GM10248 (cell line): ENCODE data around the gene CALML6.

ENCODE experiments used
- CTCF ChIA-PET: fragments of 300-600 bp; sonication (Branson Sonifier 250); formaldehyde crosslinking; extraction: SDS; loops from one replicate; lab custom pipeline; 2021; ENCODE audit warnings: antibody characterized with exemption; lab: Yijun Ruan, JAX
- POLR2A ChIA-PET: fragments of 350-650 bp; sonication (Branson Sonifier 250); formaldehyde crosslinking; extraction: SDS; loops from one replicate; lab custom pipeline; 2020; ENCODE audit warnings: antibody characterized with exemption; lab: Yijun Ruan, JAX
- DNase-seq: peaks from one replicate; pipeline ENCODE4 v3.0.0; 2012; ENCODE audit errors: extremely low spot score
- TF ChIP-seq, protein P1 (sequence below): IDR thresholded peaks from 2 replicates; pipeline ENCODE4 v1.5.1; 2012; ENCODE audit warnings: mild to moderate bottlenecking, low read depth; ENCODE audit errors: extremely low read depth, missing control alignments, control extremely low read depth

The CALML6 gene

DNA sequence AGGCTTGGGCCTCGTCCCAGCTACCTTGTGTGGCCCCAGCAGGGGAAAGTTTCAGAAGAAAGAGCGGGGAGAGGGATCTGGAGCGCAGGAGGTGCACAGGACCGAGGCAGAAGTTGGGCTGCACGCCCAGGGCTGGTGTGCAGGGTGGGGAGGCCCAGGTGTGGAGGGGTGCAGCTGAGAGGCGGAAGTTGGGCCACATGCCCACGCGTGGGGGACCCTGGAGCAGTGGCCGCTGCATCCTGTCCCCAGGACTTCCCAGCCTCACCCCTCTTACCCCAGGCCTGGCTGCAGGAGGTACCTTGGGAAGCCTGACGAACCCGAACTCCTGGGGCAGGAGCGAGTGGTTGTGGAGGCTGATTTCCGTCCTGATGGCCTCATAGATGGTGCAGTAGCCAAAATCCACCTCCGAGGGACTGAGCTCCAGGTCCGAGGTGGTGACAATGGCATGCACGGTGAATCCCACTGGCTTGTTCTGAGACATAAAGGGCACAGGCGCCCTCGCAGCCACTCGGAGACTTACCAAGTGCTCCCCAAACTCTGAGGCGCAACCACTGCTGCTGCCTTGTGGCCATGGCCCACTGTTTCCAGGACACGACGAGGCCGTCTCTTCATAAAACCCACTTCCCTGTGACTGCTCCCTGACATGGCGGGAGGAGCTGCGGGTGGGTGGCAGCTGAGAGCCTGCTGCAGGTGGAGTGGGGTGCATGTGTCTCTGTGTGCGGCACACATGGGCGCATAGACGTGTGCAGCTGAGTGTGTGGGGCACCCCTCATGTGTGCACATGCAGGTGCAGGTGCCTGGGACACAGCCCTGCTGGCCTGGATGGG is 24.4 kb downstream of the CALML6 start:
- TF ChIP-seq, protein P1, sequence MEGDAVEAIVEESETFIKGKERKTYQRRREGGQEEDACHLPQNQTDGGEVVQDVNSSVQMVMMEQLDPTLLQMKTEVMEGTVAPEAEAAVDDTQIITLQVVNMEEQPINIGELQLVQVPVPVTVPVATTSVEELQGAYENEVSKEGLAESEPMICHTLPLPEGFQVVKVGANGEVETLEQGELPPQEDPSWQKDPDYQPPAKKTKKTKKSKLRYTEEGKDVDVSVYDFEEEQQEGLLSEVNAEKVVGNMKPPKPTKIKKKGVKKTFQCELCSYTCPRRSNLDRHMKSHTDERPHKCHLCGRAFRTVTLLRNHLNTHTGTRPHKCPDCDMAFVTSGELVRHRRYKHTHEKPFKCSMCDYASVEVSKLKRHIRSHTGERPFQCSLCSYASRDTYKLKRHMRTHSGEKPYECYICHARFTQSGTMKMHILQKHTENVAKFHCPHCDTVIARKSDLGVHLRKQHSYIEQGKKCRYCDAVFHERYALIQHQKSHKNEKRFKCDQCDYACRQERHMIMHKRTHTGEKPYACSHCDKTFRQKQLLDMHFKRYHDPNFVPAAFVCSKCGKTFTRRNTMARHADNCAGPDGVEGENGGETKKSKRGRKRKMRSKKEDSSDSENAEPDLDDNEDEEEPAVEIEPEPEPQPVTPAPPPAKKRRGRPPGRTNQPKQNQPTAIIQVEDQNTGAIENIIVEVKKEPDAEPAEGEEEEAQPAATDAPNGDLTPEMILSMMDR = no peak
- CTCF ChIA-PET = no interaction called here
- POLR2A ChIA-PET = no interaction called here
- no peak for DNase-seq

DNA sequence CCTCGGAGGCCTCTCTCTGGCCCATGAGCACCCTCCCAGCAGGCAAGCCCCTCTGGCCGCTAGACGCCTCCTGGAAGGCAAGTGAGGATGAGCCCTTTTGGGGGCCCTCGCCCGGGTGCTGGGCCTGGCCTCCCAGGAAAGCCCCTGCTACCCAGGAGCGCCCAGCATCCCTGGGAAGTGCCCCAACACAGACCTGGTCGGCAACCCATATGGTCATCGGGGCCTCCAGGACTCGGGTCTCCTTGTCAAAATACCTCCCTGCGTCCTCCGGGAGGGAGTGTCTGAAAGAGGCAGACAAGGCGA is 25.0 kb downstream of the CALML6 start:
- ChIA-PET CTCF (interaction anchor here (1.5 kb wide), 1 partner anchor 10 kb away, joined by 5 read pairs; no protein-coding TSS in a partner anchor), POLR2A (no interaction called here)
- no peak for DNase-seq
- TF ChIP-seq, protein P1 = no peak

DNA sequence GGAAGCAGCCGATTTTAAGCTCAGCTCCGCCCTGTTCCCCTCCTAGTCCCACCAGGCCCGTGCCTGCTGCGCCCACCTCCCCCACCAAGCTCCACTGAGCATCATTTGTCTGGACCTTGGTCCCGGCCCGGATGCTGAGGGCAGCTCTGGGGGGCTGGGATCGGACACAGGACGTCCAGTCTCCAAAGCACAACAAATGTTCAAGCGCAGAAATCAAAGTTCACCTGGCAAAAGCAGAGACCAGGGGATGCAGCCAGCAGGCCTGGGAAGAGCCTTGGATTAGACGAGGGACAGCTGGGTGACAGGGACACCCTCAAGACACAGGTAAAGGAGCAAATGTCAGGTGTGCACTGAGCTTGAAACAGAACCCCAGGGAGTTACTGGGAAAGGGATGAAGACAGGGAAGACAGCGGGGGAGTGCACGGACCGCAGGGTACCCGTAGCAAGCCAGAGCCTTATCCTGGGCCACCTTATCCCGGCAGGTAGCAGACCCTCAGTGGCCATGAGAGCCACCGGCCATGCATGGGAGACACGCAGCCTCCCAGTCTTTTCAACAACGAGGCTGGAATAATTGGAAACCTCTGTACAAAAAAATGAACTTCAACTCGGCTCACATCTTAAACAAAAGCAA is 26.3 kb downstream of the CALML6 start:
- ChIA-PET POLR2A (no interaction called here), CTCF (interaction anchor here (0.6 to 1.5 kb wide), 5 partner anchors 8 to 440 kb away, joined by 3 to 7 read pairs (median 5); no protein-coding TSS in a partner anchor)
- DNase-seq = no peak
- TF ChIP-seq, protein P1 = no peak

GRCh38 chr1:1941868-1942752 is 27.1 kb downstream of the CALML6 start:
- DNase-seq = no peak
- ChIA-PET CTCF (interaction anchor here (1.2 to 1.5 kb wide), 4 partner anchors 18 to 439 kb away, joined by 3 to 7 read pairs (median 6); no protein-coding TSS in a partner anchor), POLR2A (no interaction called here)
- TF ChIP-seq, protein P1 = no peak

DNA sequence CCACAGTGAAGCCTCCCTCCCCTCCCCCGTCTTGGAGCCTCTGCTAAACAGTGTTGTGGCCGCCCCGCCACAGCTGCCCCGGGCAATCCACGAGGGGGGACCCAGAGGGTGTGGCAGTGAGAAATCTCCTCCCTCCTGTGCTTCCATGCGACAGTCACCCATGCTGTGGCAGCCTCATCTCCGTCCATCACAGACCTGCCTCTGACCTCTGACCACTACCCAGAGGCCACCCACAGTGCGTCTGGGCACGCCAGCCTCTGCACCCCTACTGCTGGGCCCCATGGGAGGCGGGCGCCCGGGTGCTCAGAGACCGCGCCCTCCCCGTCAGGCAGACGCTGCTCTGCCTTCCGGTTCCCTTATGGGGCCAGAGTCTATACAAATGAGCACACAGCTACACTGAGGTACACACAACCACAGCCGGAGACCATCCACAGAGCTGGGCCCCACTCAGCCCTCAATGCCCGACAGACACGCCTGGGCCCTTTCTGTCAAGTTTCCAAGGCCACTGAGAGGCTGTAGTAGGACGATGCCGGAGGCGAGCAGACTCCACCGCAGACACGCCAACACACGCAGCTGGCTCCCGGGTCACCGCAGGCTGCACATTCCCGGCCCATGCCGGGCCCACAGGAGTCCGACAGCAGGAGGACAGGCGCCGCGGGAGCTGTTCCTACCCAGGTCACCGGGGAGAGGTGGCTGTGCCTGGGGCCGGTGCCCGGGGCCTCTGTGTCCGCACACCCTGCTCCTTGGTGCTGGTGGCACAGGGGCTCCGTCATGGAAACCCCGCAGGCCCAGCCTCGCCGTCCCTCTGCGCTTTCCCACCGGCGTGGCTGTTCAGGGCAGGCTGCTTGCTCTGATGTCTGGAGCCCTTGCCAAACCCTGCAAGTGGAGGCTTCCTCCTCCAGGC is 27.9 kb downstream of the CALML6 start:
- TF ChIP-seq, protein P1 = no peak
- ChIA-PET CTCF (interaction anchor here (1.3 to 2.2 kb wide), 3 partner anchors 13 to 102 kb away, joined by 6 to 11 read pairs (median 6); no protein-coding TSS in a partner anchor), POLR2A (no interaction called here)
- DNase-seq = no peak
